ENCODE measurements around the gene KCNIP4. TPM values are rescaled to one million over a fixed set of nuclear protein-coding genes. Genes with fewer than 3 reads are reported as not detected.

The KCNIP4 gene
- total RNA-seq, 1 donor from 2014 or later = not detected

DNA sequence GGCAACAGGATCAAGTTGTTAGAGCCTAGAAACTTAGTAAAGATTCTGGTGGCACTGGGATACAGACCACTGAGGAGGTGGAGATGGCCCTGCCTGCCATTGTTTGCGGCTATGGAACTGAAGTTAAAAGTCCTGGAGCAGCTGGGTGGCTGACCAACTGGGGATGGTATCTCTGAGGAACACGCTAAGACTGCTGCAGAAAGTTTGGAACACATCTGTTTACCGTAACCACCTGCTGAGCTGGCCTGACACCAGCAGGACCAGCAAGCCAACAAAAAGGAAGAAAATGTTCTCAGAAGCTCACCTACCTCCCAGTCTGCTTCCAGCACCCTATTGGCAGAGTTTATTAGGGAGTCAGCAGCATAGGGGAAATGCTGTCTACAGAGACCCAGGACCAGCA lies 1265.7 kb downstream of the KCNIP4 start:
- no peak for DNase-seq (ENCODE audit: low read depth in 2 of 2)

DNA sequence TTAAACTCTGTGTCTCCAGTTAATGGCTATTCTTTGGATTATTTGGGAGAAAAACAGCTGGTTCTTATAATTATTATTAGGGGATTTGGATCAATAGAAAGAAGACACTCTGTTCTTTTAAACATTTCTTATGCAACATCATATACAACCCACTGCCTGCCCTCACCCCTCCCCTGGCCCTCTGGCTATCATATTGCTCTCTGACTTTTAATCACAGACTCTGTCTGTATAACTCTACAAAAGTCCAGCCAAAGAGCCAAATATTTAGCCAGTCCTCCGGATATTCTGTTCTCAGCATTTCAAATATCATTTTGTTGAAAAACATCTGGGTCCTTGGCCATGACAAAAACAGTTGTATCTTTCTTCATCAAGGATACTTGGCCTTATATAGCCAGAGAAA lies 1267.3 kb downstream of the KCNIP4 start:
- no peak for DNase-seq (ENCODE audit: low read depth in 2 of 2)

DNA sequence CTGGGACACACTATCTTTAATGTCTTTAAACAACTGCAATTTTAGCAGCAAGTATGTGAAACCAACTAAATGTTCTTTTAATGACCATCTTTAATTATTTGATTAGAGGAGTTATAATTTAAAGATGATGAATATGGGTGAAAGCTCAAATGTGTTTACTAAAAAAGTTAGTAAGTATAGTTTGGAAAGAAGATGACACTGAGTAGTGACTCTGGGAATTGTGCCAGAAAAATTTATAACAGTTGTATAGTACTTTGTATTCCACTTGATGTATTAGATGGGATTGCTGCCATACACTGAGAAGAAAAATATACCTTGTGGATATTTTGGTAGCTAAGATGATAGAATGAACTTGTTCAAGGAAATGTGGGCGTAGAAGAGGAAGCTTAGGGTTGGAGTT lies 1267.8 kb downstream of the KCNIP4 start:
- no peak for DNase-seq (ENCODE audit: low read depth in 2 of 2)

DNA sequence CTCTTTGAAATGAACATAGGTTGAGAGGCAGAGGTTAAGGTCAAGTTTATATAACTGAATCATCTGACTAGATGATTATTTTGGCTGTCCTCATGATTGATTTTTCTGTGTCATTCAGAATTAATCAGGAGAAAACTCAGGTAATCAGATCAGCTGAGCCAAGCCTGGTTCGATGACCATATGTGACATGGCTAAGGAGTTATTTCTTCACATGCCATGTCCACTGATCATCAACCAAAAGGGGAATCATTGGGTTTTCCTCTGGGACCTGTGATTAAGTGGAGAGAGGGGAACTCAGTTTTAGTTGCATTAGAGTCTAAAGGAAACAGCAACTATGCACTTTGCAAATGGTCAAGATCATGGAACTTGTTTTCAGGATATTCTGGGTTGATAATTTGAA lies 1268.6 kb downstream of the KCNIP4 start:
- DNase-seq (ENCODE audit: low read depth in 2 of 2) = no peak
